ENCODE results near the gene ROCK2. TPM values are rescaled to one million over a fixed set of nuclear protein-coding genes. Genes with fewer than 3 reads are reported as not detected.

The ROCK2 gene
- total RNA-seq, 1 experiment from 2014 or later: 49.4 TPM

- H3K27me3 ChIP-seq (replicated peaks; ENCODE audit: insufficient read depth, low read depth, low read length, poor library complexity): no peaks in the 10 kb centered on the region
- intact Hi-C loops (cut with micrococcal nuclease; ENCODE audit: unreplicated experiment): loop anchor here (5.0 kb wide), 1 partner anchor 556 kb away; no protein-coding TSS in a partner anchor
- no peaks in the 10 kb centered on the region for H3K36me3 ChIP-seq (ENCODE audit: insufficient read depth, low read length, poor library complexity, severe bottlenecking)
- H3K4me3 ChIP-seq (ENCODE audit: low read depth, low read length, poor library complexity, severe bottlenecking): no peak overlapping the region
- TF ChIP-seq EZH2 (IDR thresholded peaks at IDR 0.05; ENCODE audit: borderline replicate concordance, low read depth, low read length, poor library complexity, severe bottlenecking) (no peak), CTCF (conservative IDR thresholded peaks at IDR 0.05; ENCODE audit: low read depth, low read length) (no peak)
- no peaks in the 10 kb centered on the region for H3K9me3 ChIP-seq (ENCODE audit: low read depth, low read length, poor library complexity, severe bottlenecking)
- no peak for DNase-seq (ENCODE audit: low spot score)
- POLR2A ChIA-PET (ENCODE audit: low non-redundant PET): no interaction called here
- H3K4me1 ChIP-seq (ENCODE audit: insufficient read depth, low read length, poor library complexity, severe bottlenecking): peaks cover 14% of the 10 kb centered on the region
- CTCF ChIA-PET: interaction anchor here (0.6 to 3.3 kb wide), 5 partner anchors 24 to 451 kb away, joined by 3 to 33 read pairs (median 23); partner anchors contain the start of gene SLC66A3
- H3K27ac ChIP-seq (ENCODE audit: low read depth, low read length, poor library complexity, severe bottlenecking): no peak overlapping the region
- BruUV-seq (replicated peaks): no TSS peak
Measured at GRCh38 chr2:11131166-11131920, 213.1 kb downstream of the ROCK2 start.

Other genes with a start within 250 kb of the ROCK2 start
- 2.7 and 4.2 TPM in 2 replicates for gene SLC66A3, start 189.2 kb downstream of the ROCK2 start, total RNA-seq (2021)
- 32.8 and 35.5 TPM in 2 replicates for gene E2F6, start 121.5 kb upstream of the ROCK2 start, total RNA-seq (2021)
- gene GREB1, start 189.4 kb upstream of the ROCK2 start, total RNA-seq (2021): 1.3 and 1.5 TPM in 2 replicates

Data from A673 (cell line).